GM12892 (cell line): ENCODE data around the gene C1QL4.

Experiments
- POLR2A ChIP-seq: IDR thresholded peaks from 2 replicates; pipeline ENCODE4 v1.6.1; 2011; ENCODE audit warnings: low read depth, low read length, control low read depth
- POLR2AphosphoS5 ChIP-seq: IDR thresholded peaks from 2 replicates; pipeline ENCODE4 v1.6.1; 2011; ENCODE audit warnings: low read depth, low read length, control low read depth

GRCh38 chr12:49348781-49349180, 11.8 kb upstream of the C1QL4 start:
- no peak for TF ChIP-seq POLR2A
- TF ChIP-seq POLR2AphosphoS5 = no peak
